HepG2 (cell line): ENCODE data around the gene ARHGAP25. TPM values are rescaled to one million over a fixed set of nuclear protein-coding genes. Genes with fewer than 3 reads are reported as not detected.

Experiments used
- ARNT ChIP-seq: fragments of 450-650 bp; IDR thresholded peaks from 2 replicates; pipeline ENCODE4 v1.6.1; 2017
- CEBPG ChIP-seq: IDR thresholded peaks from 2 replicates; pipeline ENCODE4 v1.6.1; 2016
- HMGXB3 ChIP-seq: sonication (generic); formaldehyde crosslinking; IDR thresholded peaks from 2 replicates; pipeline ENCODE4 v1.4.0; 2020; ENCODE audit warnings: missing genetic modification reagents, borderline replicate concordance
- IKZF5 ChIP-seq: IDR thresholded peaks from 2 replicates; pipeline ENCODE4 v1.6.1; 2018; ENCODE audit warnings: missing genetic modification reagents, mild to moderate bottlenecking, missing compliant biosample characterization
- KDM2A ChIP-seq: sonication (generic); formaldehyde crosslinking; IDR thresholded peaks from 2 replicates; pipeline ENCODE4 v1.4.0; 2020; ENCODE audit warnings: low read depth, missing genetic modification reagents, borderline replicate concordance
- KLF16 ChIP-seq, 2 experiments: sonication (generic) in 1 of 2; formaldehyde crosslinking in 1 of 2; IDR thresholded peaks; 2 replicates each; pipeline versions ENCODE4 v1.6.1 to v1.8.0; 2016 to 2023; ENCODE audit warnings: missing genetic modification reagents in 2 of 2, missing compliant biosample characterization in 1 of 2
- SIX4 ChIP-seq: sonication (generic); formaldehyde crosslinking; IDR thresholded peaks from 2 replicates; pipeline ENCODE4 v1.4.0; 2020; ENCODE audit warnings: missing genetic modification reagents
- THAP7 ChIP-seq: sonication (generic); formaldehyde crosslinking; IDR thresholded peaks from 2 replicates; pipeline ENCODE4 v1.8.1; 2023; ENCODE audit warnings: mild to moderate bottlenecking, missing genetic modification reagents
- ZBTB33 ChIP-seq: sonication (generic); formaldehyde crosslinking; IDR thresholded peaks from 2 replicates; pipeline ENCODE4 v1.4.0; 2020; ENCODE audit warnings: missing genetic modification reagents
- ZNF407 ChIP-seq: sonication (generic); formaldehyde crosslinking; IDR thresholded peaks from one replicate; pipeline ENCODE4 v1.5.1; 2020; ENCODE audit warnings: mild to moderate bottlenecking, missing genetic modification reagents; ENCODE audit errors: not compliant biosample characterization
- ZNF446 ChIP-seq: sonication (generic); formaldehyde crosslinking; IDR thresholded peaks from 2 replicates; pipeline ENCODE4 v1.5.0; 2020; ENCODE audit warnings: mild to moderate bottlenecking, missing genetic modification reagents
- polyA plus RNA-seq, 8 experiments: library from polyadenylated mRNA; depleted of rRNA in 3 of 8; stranded (reverse) in 7 of 8; unstranded in 1 of 8; fragments of >200 nt; fragmentation: Illumina TruSeq in 4 of 8; extraction: Trizol in 4 of 8; gene quantifications; 2 replicates each; pipeline versions ENCODE4 v1.2.1 to v1.2.3, GENCODE V29; 2011 to 2016; ENCODE audit warnings: low read depth in 4 of 8, missing spikeins in 1 of 8, mixed read lengths in 1 of 8; ENCODE audit not compliant: insufficient read depth in 1 of 8
- total RNA-seq, 5 experiments: library from RNA; depleted of rRNA; stranded (reverse); fragments of >200 nt; fragmentation: Illumina TruSeq; extraction: Trizol; gene quantifications; 2 replicates each; pipeline ENCODE4 v1.2.3, GENCODE V29; 2016; ENCODE audit warnings: low read depth in 1 of 5

ARHGAP25 gene
- total and polyA plus RNA-seq, 2 of the 13 experiments (the other 11 are each of a cell fraction or from before 2014, with no cell fraction given), result not detected

- TF ChIP-seq IKZF5 (CRISPR knock-in tag), result 0 out of 2 replicates have a peak, but pooled peaks have one; percentile 37
- no peak for TF ChIP-seq SIX4 (CRISPR knock-in tag)
- no peak for TF ChIP-seq KLF16 (CRISPR knock-in tag; IDR thresholded peaks at IDR 0.05)
- TF ChIP-seq ZNF446, result no peak
- TF ChIP-seq KDM2A (CRISPR knock-in tag), result peak; percentile 75; the same call in 1 of the 2 replicates
- no peak for TF ChIP-seq HMGXB3
- no peak for TF ChIP-seq ARNT
- TF ChIP-seq ZNF407 (CRISPR knock-in tag), result no peak
- TF ChIP-seq ZBTB33 (CRISPR knock-in tag), result peak; percentile 79
- TF ChIP-seq CEBPG (CRISPR knock-in tag), result no peak
- TF ChIP-seq THAP7 (CRISPR knock-in tag), result no peak
These were observed 17.1 kb downstream of the ARHGAP25 start (continued) for GRCh38 chr2:68751397-68752339.
